SK-N-SH (cell line): ENCODE results near the gene KLHL30. TPM values are rescaled to one million over a fixed set of nuclear protein-coding genes. Genes with fewer than 3 reads are reported as not detected.

Source experiments
- CTCF ChIA-PET: fragments of 300-600, 350-600 bp; formaldehyde crosslinking; extraction: SDS; loops from one replicate; lab custom pipeline; 2021; lab: Yijun Ruan, JAX
- POLR2A ChIA-PET: fragments of 350-600 bp; sonication (Branson Sonifier 250); formaldehyde crosslinking; extraction: SDS; loops from one replicate; lab custom pipeline; 2020; ENCODE audit warnings: antibody characterized with exemption, inconsistent platforms; lab: Yijun Ruan, JAX
- DNase-seq: peaks from one replicate; pipeline ENCODE4 v3.0.0; 2012
- H2AFZ ChIP-seq: fragments of 200-600 bp; sonication (generic); 2 replicates; pipeline ENCODE4 v1.8.1; 2016; ENCODE audit warnings: antibody characterized with exemption, mild to moderate bottlenecking, low read depth
- H3F3A ChIP-seq: fragments of 200-600 bp; sonication (generic); replicated peaks from 2 replicates; pipeline ENCODE3; 2016; ENCODE audit warnings: antibody characterized with exemption, mild to moderate bottlenecking; ENCODE audit not compliant: insufficient read depth
- H3K27ac ChIP-seq, 2 experiments: fragments of 200-500 bp in 1 of 2; fragments of 200-600 bp in 1 of 2; sonication (Bioruptor generic) in 1 of 2; sonication (generic), shearing (Covaris generic) in 1 of 2; 2 replicates each; pipeline versions ENCODE4 v1.5.1 to v1.6.1; 2014 to 2016; ENCODE audit warnings: low read depth in 2 of 2, inconsistent platforms in 1 of 2, low read length in 1 of 2, mild to moderate bottlenecking in 1 of 2, mixed read lengths in 1 of 2
- H3K27me3 ChIP-seq: fragments of 200-600 bp; sonication (generic), shearing (Covaris generic); 2 replicates; pipeline ENCODE4 v1.6.1; 2016; ENCODE audit warnings: mixed run types; ENCODE audit not compliant: insufficient read depth
- H3K36me3 ChIP-seq, 2 experiments: fragments of 200-500 bp in 1 of 2; fragments of 200-600 bp in 1 of 2; sonication (Bioruptor generic) in 1 of 2; sonication (generic) in 1 of 2; replicated peaks in 1 of 2; 2 replicates each; pipeline versions ENCODE3 to v1.5.1; 2014 to 2016; ENCODE audit warnings: low read length in 1 of 2, mild to moderate bottlenecking in 1 of 2; ENCODE audit not compliant: insufficient read depth in 2 of 2, control insufficient read depth in 1 of 2
- H3K4me1 ChIP-seq, 2 experiments: fragments of 200-500 bp in 1 of 2; fragments of 200-600 bp in 1 of 2; sonication (Bioruptor generic) in 1 of 2; sonication (generic), shearing (Covaris generic) in 1 of 2; 2 replicates each; pipeline versions ENCODE4 v1.5.1 to v1.6.1; 2014 to 2016; ENCODE audit warnings: low read depth in 1 of 2, low read length in 1 of 2, mixed run types in 1 of 2; ENCODE audit not compliant: insufficient read depth in 2 of 2, control insufficient read depth in 1 of 2
- H3K4me2 ChIP-seq: fragments of 200-600 bp; sonication (generic), shearing (Covaris generic); 2 replicates; pipeline ENCODE4 v1.6.1; 2017; ENCODE audit warnings: mixed run types
- H3K4me3 ChIP-seq, 2 experiments: fragments of 200-500 bp in 1 of 2; fragments of 200-600 bp in 1 of 2; sonication (Bioruptor generic) in 1 of 2; sonication (generic), shearing (Covaris generic) in 1 of 2; 2 replicates each; pipeline versions ENCODE4 v1.5.1 to v1.8.1; 2014 to 2016; ENCODE audit warnings: low read depth in 2 of 2, inconsistent platforms in 1 of 2, low read length in 1 of 2, mild to moderate bottlenecking in 1 of 2, mixed read lengths in 1 of 2, moderate library complexity in 1 of 2
- H3K79me2 ChIP-seq: fragments of 200-600 bp; sonication (generic); 2 replicates; pipeline ENCODE4 v1.8.1; 2017; ENCODE audit warnings: mild to moderate bottlenecking; ENCODE audit not compliant: insufficient read depth
- H3K9ac ChIP-seq: fragments of 200-600 bp; sonication (generic); 2 replicates; pipeline ENCODE4 v1.6.1; 2017; ENCODE audit warnings: mixed run types
- H3K9me2 ChIP-seq: fragments of 200-600 bp; sonication (generic); 2 replicates; pipeline ENCODE4 v1.6.1; 2017; ENCODE audit warnings: mixed run types
- H3K9me3 ChIP-seq: fragments of 200-600 bp; sonication (generic); 2 replicates; pipeline ENCODE4 v1.6.1; 2017; ENCODE audit warnings: mixed run types, mild to moderate bottlenecking, moderate library complexity
- H4K20me1 ChIP-seq: fragments of 200-600 bp; sonication (generic); 2 replicates; pipeline ENCODE4 v1.6.1; 2017; ENCODE audit warnings: mild to moderate bottlenecking, mixed run types; ENCODE audit not compliant: insufficient read depth
- CTCF ChIP-seq: fragments of 200-600 bp; sonication (generic); IDR thresholded peaks from 2 replicates; pipeline ENCODE4 v1.6.1; 2017; ENCODE audit warnings: antibody characterized with exemption, mild to moderate bottlenecking, moderate library complexity
- ELF1 ChIP-seq: IDR thresholded peaks from 2 replicates; pipeline ENCODE4 v1.4.0; 2012
- FOXM1 ChIP-seq: IDR thresholded peaks from 2 replicates; pipeline ENCODE4 v1.4.0; 2012; ENCODE audit warnings: low read depth, mild to moderate bottlenecking
- MXI1 ChIP-seq: IDR thresholded peaks from 2 replicates; pipeline ENCODE4 v1.6.1; 2012; ENCODE audit warnings: mild to moderate bottlenecking, low read depth, low read length, improper control_type of control experiment
- NFIC ChIP-seq: IDR thresholded peaks from 2 replicates; pipeline ENCODE4 v1.4.0; 2012; ENCODE audit warnings: borderline replicate concordance
- RCOR1 ChIP-seq: fragments of 150-350 bp; IDR thresholded peaks from 2 replicates; pipeline ENCODE4 v1.6.1; 2017; ENCODE audit warnings: antibody characterized with exemption, low read length
- REST ChIP-seq: IDR thresholded peaks from 2 replicates; pipeline ENCODE4 v1.6.1; 2012; ENCODE audit warnings: mild to moderate bottlenecking, low read depth, low read length, moderate library complexity
- ZBTB33 ChIP-seq: IDR thresholded peaks from 2 replicates; pipeline ENCODE4 v1.4.0; 2012; ENCODE audit warnings: low read depth, borderline replicate concordance
- WGBS: methylation state at CpG from one replicate; pipeline ENCODE4 v1.1.6; 2017; ENCODE audit warnings: low lambda C conversion rate; 5-methylcytosine and 5-hydroxymethylcytosine counted together
- polyA plus RNA-seq, 3 experiments: library from polyadenylated mRNA; depleted of rRNA; stranded (reverse); fragments of >200 nt; gene quantifications; 2 replicates each; pipeline ENCODE4 v1.2.3, GENCODE V29; 2012

The KLHL30 gene
- polyA plus RNA-seq, 1 of the 3 experiments (the other 2 are of a cell fraction), result not detected

GRCh38 chr2:238145046-238145445 is 6.6 kb downstream of the KLHL30 start:
- Histone ChIP-seq H3K9ac (no peak overlapping the region), H2AFZ (no peak overlapping the region), H4K20me1 (no peaks in the 10 kb centered on the region), H3K27me3 (no peaks in the 10 kb centered on the region), H3K36me3 (no peaks in the 10 kb centered on the region), H3K9me2 (no peaks in the 10 kb centered on the region), H3K79me2 (no peaks in the 10 kb centered on the region), H3K27ac (no peak overlapping the region), H3F3A (no peaks in the 10 kb centered on the region), H3K4me1 (peaks cover 9 to 10% of the 10 kb centered on the region in 2 experiments; a peak in 3 of 4 replicates), H3K9me3 (no peaks in the 10 kb centered on the region), H3K4me3 (no peak overlapping the region), H3K4me2 (no peak overlapping the region)
- DNase-seq, result no peak
- TF ChIP-seq ELF1, result no peak
- TF ChIP-seq MXI1, result no peak
- TF ChIP-seq RCOR1, result no peak
- no peak for TF ChIP-seq ZBTB33
- no peak for TF ChIP-seq FOXM1
- TF ChIP-seq REST, result no peak
- CTCF ChIA-PET, result interaction anchor here (2.0 kb wide), 1 partner anchor 15 kb away, joined by 4 read pairs; no protein-coding TSS in a partner anchor
- POLR2A ChIA-PET, result no interaction called here
- 90% methylated on average over 1 of the region's 12 CpGs for WGBS

- H3K79me2 ChIP-seq, result no peaks in the 10 kb centered on the region
- CTCF ChIA-PET, result interaction anchor here (2.0 kb wide), 1 partner anchor 14 kb away, joined by 4 read pairs; no protein-coding TSS in a partner anchor
- no peak overlapping the region for H3K4me3 ChIP-seq
- H3K36me3 ChIP-seq, result no peaks in the 10 kb centered on the region
- no peak overlapping the region for H3K9ac ChIP-seq
- H3K9me2 ChIP-seq, result no peaks in the 10 kb centered on the region
- peaks cover 10% of the 10 kb centered on the region in 2 experiments; a peak in 3 of 4 replicates for H3K4me1 ChIP-seq
- H3K27me3 ChIP-seq, result no peaks in the 10 kb centered on the region
- no peak overlapping the region for H2AFZ ChIP-seq
- DNase-seq, result no peak
- H3K27ac ChIP-seq, result no peak overlapping the region
- H3F3A ChIP-seq, result no peaks in the 10 kb centered on the region
- 90% methylated on average over 4 of the region's 12 CpGs for WGBS
- no peaks in the 10 kb centered on the region for H3K9me3 ChIP-seq
- POLR2A ChIA-PET, result no interaction called here
- TF ChIP-seq CTCF, result no peak
- TF ChIP-seq NFIC, result no peak
- no peak overlapping the region for H3K4me2 ChIP-seq
- H4K20me1 ChIP-seq, result no peaks in the 10 kb centered on the region
Observed at GRCh38 chr2:238145851-238146250, 7.4 kb downstream of the KLHL30 start.
